ENCODE measurements around the gene MEI1.
A peak's percentile ranks its signal among the peaks of the same experiment; 100 is the strongest.

The MEI1 gene

DNA sequence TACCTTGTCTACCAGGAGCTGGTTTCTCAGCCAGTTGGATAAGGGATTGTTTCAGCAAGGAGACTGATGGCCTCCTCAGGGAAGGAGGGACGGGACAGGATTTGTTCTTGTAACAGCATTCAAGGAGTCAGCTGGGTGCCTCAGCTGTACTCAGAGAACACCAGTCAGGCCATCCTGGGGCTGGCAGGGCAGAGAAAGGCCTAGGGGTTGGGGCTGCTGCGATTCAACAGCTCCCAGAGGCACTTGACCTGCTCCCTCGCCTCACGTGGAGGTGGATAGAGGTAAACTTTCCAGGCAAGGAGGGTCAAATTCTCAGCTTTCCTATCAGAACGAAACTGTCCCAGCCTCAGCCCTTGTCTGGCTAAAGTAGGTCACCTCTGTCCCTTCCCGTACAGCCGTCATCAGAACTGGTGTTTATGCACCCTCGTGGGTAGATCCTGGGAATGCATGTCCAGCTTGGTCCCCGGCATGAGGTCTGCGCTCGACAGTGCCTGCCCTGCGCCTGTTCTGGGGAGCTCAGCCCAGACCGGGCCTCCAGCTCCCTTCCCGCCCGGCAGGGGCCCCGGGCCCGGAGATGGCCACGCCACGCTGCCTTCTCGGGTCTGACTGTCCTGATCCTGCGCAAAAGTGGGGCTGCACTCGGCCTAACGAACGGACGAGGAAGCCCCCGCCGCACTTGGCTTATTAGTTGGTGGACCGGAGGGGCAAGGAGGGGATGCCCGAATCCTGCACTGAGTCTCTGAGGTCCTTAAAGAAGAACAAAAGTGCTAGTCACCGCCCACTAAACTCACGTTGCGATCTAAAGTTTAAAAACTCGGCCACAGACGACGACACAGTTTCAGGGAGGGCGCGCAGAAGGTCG, 100.4 kb downstream of the MEI1 start:
- DNase-seq: peak in 1 of 2 experiments; percentile 85

DNA sequence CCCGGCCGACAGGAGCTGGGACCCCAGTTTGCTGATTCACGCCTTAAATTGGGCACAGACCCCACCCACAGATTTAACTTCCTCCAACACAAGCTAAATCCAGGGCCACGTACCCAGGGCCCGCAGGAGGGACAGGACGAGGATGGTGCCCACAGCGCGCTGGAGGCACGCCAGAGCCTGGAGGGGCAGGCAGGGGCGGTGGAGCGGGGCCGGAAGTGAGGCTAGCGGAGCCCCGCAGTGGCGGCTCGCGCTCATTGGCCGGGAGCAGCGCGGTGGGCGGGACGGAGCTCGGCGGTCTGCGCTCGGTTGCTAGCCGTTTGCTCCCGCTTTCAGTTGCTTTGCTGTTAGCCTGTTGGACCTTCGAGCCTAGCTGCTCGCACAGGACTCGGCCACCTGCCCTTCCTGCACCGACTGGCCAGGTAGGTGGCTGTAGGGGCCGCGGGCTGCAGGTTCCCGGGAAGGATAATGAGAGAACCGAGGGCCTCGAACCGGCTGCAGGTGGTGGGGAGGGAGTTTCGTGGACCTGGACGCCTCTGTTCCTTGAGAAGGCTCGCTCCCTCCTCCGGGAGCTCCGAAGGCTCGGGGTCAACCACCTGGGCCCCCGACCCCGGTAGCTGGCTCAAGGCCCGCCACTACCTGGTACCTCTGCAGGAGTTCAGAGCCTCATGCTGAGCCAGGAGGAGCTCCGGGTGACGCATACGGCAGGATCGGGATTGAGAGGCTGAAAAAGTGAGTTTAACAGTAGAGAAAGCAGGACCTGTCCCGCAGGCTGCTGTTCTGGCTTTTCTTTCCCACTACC, 101.2 kb downstream of the MEI1 start, which contains the start of gene CCDC134:
Gene CCDC134 (plus strand): TSS at position 332 of the 799 bp plus-strand sequence. CDS start 8,212 bp downstream, outside the sequence.
- DNase-seq: peak; percentile 88 to 90

DNA sequence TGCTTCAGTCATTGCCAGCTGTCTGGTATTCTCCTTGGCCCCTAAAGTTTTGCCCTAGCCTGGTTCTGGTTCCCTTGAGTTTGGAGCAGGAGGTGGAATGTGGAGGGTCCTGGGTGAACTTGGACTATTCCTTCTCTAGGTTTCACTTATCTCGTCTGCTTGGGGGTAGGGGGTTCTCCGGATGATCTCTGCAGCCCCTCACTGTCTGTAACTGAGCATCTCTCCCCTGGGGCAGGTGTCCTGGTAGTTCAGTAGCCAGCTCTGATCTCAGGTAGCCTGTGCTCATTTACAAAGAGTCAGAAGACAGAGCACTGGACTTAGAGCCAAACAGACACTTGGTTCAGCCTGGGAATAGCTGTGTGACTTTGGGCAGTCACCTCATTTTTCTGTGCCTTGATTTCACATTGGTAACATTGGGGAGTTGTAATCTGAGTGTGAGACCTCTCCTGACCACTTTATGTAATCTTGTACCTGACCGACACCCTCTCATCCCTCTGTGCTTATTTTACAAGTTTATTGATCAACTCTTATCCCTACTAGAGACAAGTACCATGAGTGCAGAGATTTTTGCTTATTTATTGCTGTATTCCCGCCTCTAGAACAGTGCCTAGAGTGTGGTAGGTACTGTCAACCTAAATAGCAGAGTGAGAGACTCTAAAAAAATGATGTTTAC, 102.0 kb downstream of the MEI1 start:
- no peak for DNase-seq

DNA sequence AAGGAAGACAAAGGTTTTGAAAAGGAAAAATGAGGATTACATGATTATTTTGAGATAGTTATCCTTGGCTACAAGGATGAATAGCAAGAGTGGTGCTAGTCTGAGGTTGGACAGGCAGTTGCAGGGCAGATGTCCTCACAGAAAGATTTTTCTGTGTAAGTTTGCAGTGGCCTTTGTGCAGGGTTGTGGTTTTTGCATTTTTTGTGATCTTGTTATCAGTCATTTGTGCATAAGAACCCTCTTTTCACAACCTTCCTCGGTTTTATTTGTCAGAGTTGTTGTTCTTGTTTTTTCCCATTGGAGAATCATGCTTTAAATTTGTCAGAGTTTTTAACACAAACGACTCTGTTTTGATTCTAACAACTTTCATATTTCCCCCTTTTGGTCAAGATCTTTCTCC, 102.6 kb downstream of the MEI1 start:
- DNase-seq: no peak

DNA sequence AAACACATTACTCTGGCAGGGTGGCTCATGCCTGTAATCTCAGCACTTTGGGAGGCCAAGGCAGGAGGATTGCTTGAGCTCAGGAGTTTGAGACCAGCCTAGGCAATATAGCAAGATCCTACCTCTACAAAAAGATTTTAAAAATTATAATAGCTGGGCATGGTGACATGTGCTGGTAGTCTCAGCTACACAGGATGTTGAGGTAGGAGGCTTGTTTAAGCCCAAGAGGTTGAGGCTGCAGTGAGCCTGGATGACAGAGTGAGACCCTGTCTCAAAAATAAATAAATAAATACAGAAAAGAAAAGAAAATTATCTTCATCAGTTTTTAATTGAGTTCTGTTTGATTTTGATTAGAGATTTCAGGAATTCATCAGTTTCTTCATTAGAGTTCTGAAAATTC, 106.3 kb downstream of the MEI1 start:
- DNase-seq: no peak

DNA sequence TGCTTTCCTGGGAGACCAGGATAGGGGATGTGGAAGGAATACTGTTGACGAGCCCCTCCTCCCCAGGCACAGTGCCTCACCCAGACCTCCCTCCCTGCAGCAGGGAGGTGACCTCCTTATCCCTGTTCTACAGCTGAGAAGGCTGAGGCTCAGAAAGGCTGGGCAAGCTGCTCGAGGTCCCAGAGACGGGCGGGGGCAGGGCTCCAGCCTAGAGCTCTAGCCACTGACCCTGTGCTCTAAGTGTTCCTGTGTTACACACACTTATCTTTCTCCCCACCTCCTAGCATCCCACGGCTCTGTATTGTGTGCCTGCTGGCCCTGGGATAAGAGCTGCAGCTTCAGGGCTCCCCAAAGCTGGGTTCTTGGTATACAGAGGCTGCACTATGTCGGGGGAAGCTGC, 109.1 kb downstream of the MEI1 start:
- no peak for DNase-seq

DNA sequence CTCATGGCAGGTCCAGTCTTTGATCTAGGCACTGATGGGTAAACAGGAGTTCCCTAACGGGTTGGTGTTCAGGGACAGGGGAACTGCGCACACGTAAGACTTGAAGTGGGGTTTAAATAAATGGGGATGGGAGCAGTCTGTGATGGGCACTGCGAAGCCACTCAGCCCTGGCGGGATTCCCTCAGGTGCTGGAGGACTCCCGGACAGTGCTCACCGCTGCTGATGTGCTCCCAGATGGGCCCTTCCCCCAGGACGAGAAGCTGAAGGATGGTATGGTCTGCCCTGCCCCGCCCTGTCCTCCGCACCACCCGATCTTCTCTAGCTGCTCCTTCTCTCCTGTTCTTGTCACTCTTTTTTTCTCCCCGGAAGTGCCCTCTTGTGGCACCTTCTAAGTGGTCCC, 110.7 kb downstream of the MEI1 start:
- DNase-seq: no peak

DNA sequence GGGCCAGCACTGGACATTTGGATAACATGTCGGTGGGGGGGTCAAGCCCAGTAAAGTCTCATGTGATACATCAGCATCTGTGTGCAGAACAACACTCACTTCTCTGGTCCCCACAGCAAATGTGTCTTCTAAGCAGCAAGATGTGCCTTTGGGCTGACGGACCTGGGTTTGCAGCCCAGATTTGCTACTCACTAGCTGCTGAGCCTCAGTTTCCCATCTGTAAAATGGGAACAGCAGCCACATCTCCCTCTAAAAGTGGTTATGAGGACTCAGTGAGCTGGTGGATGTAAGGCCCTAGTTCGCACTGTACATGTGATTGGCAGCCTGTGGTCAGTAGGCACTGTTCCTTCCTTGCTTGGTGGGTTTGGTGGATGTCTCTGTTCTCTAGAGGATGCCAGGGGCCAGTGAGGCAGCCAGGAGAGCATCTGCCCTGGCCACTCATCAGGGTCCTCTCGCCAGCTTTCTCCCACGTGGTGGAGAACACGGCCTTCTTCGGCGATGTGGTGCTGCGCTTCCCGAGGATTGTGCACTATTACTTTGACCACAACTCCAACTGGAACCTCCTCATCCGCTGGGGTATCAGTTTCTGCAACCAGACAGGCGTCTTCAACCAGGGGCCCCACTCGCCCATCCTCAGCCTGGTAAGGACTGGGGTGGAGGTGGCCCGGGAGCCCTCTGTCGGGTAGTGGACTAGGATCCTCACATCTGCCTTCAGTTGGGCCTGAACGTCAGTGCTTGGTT, 113.7 kb downstream of the MEI1 start:
- DNase-seq: no peak

DNA sequence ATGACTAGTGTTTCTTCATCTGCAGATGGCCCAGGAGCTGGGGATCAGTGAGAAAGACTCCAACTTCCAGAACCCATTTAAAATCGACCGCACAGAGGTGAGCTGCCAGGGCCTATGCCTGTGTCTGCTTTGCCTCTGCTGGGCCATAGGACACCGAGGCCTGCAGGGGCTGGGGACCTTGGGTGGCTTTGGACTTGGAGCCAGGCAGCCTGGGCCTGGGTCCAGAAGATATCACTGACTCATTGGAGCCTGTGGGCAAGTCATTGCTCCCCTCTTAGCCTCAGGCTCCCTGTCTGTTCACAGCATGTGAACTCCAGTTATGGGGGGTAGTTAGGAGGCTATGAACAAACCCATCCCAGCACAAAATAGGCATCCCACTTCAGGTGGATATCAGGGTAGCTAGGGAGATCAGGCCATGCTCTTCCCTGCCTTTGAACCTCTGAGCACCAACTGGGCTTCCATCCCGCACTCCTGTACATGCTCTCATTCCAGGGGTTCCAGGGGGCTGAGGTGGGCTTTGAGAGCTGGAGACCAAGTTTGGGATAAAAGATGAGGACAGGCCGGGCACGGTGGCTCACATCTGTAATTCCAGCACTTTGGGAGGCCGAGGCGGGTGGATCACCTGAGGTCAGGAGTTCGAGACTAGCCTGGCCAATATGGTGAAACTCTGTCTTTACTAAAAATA, 114.6 kb downstream of the MEI1 start:
- DNase-seq: no peak

DNA sequence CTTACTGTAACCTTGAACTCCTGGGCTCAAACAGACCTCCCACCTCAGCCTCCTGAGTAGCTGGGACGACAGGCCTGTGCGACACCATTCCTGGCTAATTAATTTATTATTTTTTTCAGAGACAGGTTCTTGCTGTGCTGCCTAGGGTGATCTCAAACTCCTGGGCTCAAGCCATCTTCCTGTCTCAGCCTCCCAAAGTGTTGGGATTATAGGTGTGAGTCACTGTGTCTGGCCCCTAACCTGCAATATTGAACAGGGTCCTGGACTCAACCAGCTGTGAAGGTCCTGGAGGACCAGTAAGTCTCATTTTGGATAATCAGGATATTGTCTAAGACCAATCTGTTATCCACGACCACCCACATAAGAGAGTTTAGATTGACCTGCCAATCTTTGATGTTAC, 116.4 kb downstream of the MEI1 start:
- DNase-seq: no peak

DNA sequence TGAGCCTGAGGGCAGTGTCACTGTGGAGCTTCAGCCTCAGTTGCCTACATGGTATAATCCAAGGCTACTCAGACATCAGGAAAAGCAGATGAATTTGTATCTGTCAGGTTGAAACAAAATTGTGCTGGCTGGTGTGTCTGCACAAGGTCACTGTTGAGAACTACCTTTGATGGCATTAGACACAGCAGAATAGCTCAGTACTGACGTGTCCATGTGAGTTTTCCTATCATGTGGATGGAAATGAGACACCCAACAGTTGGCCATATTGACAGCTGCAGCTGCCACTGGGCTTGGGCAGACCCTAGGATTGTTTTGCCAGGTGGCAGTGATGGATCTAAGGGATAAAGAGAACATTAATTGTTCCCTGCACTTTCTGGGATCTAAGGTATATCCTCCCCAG, 116.9 kb downstream of the MEI1 start:
- no peak for DNase-seq

DNA sequence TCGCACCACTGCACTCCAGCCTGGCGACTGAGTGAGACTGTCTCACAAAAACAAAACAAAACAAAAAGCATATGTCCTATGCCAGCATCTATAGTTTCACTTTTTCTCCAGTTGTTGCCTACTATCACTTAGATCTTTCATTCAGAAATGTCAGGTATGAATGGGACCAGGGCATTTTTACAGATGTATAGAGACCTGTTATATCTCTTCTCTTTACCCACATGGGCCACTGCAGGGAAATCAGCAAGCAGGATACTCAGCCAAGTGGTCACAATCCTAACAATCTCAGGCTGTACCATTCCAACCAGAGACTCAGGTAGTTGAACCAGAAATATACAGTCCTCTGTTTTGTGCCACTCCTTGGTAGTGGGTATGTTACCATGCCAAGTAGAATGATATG, 117.6 kb downstream of the MEI1 start:
- no peak for DNase-seq

DNA sequence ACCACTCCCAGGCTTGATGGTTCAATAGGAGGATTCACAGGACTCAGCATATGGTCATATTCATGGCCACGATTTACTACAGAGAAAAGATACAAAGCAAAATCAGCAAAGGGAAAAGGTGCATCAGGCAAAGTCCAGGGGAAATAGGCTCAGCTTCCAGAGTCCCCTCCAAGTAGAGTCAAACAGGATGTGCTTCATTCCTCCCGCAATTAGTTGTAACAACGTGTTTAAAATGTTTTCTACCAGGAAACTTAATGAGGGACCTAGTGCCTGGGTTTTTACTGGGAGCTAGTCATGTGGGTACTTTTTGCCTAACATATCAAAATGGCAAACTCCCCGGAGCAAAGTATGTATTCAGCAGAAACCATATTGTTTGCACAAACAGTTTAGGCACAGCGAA, 118.7 kb downstream of the MEI1 start:
- DNase-seq: no peak

DNA sequence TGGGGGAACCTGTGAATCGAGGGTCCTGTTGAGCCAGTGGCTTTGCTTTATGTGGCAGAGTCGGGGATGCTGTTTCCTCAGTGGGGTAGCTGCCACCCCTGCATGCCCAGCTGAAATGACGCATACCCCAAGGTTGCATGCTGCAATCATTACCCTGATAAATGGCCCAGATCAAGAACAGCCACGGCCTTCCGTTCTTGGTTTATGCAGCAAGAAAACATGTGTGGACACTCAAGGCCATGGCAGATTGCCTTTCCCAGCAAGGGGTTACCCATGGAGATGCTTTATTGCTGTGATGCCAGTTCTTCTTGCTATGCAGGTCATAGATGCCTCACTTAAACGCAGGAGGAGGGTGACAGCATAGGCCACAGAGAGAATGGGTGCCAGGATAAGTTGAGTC, 119.3 kb downstream of the MEI1 start:
- no peak for DNase-seq

DNA sequence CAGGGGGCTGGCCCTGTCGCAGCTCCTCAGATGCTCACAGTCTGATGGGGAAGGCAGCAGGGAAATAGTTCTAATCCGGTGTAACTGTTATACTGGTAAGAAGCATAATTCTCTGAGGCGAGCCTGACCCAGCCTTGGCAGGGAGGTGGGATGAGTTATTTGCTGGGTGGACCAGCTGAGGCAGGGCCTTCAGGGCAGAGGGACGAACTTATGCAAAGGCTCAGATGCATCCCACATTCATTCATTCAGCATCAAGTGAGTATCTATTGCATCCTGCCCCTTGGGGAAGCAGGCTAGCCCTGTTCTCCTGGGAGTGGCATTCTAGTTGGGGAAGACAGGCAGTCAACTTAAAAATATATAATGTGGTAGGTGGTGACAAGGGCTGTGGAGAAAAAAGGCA, 120.0 kb downstream of the MEI1 start:
- no peak for DNase-seq

DNA sequence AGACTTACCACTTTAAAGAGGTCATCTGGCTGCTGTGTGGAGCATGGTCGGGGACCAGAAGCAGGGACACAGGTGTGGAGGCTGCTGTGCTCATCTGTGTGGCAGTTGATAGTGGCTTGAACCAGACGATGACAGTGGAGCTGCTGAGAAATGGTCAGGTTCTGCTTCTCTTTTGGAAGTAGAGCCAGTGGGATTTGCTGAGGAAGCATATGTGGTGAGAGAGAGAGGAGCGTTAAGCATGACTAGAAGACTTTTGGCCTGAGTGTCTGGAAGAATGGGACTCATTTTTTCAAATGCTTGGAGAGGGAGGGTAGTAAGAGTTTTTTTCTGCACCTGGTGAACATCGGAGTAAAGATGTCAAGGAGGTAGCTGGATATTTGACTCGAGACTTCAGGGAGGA, 121.1 kb downstream of the MEI1 start:
- DNase-seq: no peak

DNA sequence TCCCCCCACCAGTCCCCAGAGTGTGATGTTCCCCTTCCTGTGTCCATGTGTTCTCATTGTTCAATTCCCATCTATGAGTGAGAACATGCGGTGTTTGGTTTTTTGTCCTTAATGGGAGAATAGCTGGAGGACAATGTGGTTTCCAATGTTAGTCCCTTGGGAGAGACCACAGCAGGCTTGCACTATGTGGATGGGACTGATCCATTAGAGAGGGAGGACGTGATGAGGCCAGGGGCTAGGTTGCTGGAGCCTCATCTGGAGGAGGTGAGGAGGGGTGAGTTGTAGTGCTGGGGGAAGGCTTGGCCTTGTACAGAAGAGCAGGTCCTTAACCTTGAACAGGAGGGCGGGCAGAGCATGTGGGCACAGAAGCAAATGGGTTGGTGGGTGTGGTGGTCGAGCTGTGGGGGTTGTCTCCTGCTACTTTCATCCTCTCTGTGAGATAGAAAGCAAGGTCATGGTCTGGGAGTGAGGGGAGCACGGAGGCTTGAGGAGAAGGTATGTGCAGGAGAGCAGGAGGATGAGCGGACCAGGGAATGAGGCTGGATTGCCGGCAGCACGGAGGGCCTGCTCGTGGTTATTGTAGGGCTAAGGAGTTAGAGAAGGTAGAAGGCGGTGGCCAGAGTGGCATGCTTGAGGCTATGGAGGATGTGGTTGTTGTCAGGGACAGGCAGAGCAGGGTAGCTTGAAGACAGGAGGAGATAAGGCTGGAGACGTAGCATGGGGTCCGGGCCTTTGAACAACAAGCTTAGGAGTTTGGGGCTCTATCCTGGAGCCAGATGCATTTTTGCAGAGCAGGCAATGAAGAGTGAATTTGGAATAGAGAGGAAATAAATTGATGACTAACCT, 122.4 kb downstream of the MEI1 start:
- no peak for DNase-seq

DNA sequence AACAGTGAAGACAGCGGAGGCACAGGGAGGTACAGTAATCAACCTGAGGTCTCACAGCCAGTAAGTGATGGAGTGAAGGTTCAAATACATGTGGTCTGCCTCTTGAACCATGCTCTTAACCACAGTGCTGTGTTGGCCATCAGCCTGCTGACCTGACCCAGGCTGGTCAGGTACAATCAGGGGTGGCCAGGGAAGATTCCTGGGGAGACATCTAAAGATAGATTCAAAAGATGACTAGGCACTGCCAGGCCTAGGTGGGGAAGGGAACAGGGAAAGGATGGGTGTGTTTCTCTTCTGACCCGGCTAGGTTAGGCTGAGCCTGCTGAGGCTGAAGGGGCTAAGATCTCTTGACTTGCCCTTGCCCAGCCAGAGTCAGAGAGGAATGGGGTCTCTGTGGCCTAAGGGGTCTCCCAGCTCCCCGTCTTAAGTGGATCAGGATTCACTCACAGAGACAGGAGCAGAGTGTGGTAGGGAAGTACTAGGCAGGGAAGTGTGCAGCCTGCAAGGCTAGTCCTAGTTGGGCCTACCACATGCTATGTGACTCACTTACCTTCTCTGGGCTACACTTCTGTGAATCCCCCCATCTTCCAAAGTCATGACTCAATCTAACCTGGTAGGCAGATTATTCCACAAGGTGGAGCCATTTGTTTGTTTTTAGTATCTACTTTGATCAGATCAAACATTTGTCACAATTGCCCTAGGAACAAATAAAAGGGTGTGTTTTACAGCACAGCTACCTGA, 123.2 kb downstream of the MEI1 start:
- peak; percentile 49 to 51 for DNase-seq

DNA sequence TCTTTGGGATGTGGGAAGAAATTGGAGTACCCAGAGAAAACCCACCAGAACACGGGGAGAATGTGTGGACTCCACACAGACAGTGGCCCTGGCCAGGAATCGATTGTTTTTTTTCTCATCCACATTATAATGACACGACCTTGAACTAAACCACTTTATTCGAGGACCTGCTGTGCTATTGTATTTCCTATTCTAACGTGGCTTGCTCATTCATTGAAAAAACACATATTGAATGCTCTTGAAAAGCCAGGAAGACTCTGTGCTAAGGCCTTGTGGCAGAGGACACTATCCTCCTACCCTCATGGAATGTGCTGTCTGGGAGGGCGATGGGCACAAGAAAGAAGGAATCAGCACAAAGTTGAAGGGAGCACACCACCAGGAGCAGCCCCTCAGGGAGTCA, 124.5 kb downstream of the MEI1 start:
- DNase-seq: no peak

DNA sequence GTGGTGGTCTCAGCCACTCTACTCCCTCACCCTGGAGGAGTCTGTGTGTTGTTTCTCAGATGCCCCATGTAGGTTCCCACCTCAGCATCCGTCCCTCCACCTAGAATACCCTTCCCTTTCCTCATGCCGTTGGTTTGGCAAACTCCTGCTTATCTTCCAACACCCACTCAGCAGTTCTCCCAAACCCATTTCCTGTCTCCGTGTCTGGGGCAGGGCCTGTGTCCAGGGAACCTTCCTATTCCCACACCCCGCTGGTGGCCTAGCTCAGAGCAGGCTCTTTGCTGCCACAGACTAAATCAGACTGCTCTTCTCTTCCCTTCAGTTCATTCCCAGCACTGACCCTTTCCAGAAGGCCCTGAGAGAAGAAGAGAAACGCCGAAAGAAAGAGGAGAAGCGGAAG, 126.1 kb downstream of the MEI1 start:
- DNase-seq: no peak

DNA sequence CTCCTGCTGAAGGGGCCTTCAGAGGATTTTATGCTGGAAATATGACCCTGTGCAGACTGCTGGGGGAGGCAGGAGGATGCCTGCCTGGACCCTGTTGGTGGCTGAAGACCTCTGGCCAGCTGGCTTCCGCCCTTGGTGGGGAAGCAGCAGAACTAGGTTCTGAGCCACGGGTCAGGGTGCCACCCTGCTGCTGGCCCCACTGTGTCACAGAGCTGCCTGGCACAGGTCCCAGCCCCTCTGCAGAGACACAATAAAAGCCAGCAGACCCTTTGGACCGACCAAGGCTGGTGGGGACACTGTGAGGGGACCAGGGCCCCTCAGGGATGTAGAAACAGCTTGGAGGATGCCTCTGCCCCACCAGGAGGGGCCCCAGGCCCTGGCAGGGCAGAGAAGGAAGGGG, 126.7 kb downstream of the MEI1 start:
- no peak for DNase-seq
